GM19240 (cell line): ENCODE measurements around the gene UBAP2.

Experiments used
- DNase-seq: peaks from one replicate; pipeline ENCODE4 v3.0.0; 2011; ENCODE audit warnings: low spot score; ENCODE audit not compliant: insufficient read length

UBAP2 gene

DNA sequence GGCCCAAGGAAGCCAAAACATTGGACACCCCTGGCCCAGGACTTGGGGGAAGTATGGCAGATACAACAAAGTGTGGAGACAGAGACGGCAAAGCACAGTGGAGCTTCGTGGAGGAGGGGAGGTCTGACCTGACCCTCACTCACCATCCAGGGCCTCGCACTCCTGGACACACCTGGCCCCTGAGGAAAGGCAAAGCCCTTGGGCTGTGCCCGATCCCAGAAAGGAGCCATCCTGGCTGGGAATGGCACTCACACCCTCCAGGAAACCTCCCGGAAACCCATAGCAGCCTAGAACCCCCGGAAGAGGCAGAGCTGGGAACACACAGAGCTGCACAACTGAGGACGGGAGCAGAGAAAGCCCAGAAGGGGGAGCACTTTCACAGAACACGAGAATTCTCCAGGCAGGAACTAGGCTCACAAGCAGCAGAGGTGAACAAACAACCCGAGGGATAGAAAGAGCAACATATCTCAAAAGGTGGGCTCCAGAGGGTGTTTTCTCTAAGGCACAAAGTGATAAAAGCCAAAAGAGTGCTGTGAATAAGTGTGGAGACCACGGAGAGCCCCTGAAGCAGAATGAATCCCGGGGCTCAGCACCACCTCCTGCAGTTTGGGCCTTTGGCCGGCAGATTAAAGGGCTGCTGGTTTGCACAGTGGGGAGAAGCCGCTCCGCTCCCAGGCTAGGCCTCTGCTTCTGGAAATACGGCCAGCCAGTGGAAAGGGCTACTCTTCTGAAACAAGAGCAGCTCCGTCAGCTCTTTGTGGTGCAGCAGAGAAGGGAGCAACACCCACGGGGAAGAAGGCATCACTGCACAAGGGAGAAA lies 123.5 kb downstream of the UBAP2 start:
- DNase-seq, result no peak

DNA sequence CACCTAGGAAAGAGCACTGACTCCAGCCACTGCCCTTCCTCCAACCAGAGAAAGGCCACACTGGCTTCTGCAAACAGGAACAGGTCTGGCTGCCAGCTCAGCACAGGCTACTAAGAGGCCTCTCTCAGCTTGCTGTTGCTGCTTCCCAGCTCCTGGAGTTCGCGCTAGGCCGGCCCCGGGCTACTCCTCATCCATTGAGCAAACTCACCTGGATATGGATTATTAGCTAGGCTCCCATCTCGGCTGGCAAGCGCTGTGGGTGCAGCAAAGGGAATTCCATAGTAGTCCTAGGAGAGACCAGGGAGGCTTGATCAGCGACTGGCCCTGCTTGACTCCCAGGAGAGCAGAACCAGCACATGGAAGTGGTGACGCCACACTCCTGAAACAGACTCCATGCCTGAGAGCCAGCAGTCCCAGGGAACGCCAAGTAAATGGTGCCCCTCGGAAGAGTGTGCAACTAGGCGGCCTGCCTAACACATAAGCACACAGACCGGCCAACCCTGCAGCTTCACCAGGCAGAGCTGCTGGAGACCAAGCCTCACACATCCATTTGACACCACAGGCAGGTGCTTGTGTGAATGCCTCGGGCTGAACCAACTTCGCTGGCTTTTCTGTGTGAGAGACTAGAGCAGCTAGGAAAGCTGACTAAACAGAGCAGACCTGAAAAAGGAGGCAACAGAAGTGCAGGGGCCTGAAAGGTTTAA lies 124.5 kb downstream of the UBAP2 start:
- DNase-seq, result no peak

DNA sequence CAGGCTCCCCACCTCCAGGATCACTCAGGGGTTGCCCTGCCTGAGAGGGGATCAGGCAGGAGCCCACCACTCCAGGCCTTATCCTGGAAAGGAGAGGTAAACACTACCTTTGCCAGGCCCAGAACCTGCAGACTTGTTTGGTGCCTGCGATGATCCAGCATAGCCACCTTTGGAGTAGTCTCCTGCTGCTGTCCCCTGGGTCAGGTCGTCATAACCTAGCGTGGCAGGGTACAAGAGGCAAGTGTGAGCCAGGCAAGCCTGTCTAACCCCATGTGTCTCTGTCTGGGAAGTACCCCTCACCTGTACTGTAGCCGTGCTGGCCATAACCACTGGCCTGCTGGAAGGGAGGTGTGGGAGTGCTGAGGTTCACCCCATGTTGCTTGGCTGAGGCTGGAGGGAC lies 125.6 kb downstream of the UBAP2 start:
- no peak for DNase-seq

DNA sequence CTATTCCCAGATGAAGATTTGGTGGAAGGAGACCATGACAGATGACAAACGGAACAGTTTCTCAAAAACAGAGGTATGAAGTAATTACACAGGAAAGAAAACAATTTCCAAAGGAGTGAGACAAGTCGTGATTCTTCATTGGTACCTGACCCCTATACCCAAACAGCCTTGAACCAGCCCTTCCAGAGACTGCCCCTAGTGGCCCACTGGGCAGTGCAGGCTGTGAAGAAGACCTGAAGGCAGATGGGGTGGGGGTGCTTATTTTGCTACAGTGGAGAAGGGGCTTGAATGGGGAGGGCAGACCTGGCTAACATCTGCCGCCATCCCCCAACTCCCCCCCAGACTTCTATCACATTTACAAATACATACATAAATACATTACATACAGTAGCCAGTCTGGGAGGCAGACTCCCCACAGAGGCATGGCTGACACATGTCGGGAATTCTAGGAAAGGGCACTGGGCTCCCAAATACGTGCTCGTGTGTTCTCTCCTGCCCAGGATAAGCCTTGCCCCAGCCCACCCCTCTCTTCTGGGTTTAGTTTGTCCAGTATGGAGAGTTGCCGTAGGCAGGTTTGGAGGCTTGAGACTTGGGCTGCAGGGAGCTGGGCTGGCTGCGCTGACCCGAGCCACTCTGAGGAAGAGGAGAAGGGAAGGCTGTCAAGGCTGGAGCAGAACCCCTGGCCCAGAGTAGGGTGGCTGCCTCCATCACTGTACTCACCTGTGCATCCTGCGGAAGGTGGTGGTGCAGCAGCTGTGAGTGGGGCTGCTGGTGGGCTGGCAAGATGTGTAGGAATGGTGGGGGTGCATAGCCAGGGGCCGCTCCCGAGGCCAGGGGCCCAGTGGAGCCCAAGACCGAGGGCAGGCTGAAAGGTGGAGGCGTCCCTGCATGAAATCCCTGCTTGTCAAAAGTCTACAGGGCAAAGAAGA lies 126.5 kb downstream of the UBAP2 start:
- no peak for DNase-seq

DNA sequence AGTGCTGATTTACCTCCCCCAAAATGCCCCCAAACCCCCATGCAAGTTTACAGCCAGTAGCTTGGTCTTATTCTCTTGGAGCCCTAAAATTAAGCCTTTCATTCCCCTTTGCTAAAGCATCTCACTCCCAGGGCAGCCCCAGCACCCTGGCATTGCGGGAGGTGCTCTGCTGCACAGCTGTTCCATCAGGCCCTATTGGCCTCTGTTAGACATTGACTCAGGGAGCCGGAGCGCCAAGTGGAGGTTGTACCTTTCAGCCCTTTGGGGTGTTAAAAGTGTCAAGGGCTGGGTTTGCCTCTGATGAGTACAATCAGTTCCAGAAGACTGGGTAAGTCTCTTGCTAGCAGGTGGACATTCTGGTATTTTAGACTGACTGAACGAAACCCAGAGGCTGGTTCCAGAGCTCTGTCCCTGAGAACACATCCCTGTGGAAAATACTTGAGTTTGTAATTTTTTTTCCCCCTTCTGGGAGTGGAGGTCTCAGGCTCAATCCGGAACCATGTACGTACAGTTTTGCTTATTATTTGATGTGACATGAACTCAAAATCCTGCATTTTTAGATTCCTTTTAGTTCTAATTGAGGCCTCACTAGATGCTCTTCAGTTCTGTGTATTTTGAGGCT lies 129.3 kb downstream of the UBAP2 start:
- no peak for DNase-seq

DNA sequence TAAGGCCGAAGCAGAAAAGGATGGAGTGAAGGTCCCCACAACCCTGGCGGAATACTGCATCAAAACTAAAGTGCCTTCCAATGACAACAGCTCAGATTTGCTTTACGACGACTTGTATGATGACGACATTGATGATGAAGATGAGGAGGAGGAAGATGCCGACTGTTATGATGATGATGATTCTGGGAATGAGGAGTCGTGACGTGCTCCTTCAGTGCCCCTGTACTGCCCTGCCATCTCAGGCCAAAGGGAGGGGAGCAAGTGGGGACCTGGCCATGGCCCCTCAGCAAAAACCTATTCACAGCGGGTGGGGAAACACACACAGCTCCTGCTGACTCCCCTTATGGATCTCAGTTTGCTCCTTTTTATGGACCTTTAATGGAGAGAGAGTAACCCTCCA lies 131.7 kb downstream of the UBAP2 start:
- no peak for DNase-seq

DNA sequence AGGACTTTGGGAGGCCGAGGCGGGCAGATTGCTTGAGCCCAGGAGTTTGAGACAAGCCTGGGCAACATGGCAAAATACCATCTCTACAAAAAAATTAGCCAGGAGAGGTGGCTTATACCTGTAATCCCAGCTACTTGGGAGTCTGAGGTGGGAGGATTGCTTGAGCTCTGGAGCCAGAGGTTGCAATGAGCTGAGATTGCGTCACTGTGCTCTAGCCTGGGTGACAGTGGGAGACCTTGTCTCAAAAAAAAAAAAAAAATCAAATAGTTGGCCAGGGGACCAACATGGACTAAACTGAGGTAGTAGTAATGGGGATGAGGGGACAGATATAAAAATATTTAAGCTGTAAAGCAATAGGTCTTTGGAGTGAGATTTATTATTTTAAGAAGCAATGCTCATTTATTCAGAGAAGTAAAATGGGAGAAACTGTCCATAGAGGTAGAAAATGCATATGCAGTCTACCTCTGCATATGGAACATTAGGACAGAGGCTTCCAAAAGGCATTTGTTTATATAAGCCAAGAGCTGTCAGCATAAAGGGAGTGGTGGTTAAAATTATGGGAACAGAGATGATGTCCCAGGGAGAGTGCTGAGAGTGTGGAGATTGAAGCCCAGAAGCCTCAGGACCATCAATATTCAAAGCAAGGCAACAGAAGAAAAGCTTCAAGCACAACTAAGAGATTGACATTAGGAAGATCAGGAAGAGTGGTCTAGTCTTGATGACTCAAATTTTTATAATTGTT lies 133.6 kb downstream of the UBAP2 start:
- DNase-seq, result no peak

DNA sequence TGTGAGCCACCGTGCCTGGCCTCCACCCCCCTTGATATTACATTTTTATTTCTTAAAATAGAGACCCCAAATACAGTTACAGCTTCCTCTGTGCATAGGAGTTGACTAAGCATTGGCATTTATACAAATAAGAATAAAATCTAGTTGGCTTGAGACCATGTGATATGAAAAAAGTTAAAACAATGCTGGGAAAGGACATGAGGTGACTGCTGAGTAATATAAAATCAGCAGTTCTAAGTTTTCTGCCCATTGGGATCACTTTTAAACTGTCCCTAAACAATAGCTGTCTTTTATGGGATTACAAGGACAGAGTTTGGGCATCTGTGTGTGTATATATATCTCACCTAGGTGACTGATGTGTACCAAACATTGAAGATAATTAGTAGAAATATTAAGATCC lies 135.1 kb downstream of the UBAP2 start:
- no peak for DNase-seq

DNA sequence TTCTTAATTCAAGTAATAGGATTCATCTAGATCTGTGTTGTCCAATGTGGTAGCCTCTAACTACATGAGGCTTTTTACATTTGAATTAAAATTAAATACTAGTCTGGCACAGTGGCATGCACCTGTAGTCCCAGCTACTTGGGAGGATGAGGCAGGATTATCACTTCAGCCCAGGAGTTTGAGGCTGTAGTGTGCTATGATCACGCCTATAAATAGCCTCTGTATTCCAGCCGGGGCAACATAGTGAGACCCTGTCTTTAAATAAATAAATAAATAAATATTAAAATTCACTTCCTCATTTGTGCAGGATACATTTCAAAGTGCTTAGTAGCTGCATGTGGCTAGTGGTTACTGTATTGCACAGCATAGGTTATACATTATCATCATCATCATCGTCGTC lies 139.9 kb downstream of the UBAP2 start:
- no peak for DNase-seq

DNA sequence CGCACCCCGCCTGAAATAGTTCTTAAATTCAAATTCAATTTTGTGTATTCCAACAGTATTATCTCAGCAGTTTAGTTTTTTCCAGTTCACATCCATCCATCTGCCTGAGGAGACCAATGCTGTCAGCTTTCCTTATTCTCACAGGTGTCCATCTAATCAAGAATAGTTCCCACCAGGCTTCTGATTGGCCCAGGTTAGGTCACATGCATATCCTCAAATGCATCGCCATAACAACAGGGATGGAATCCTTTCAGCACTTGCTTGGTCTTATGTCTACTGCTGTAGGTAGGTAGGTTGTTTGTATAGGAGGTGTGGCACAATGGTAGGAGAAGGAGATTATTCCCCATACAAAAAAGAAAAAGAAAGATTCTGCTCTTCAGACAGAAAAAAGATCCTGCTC lies 140.6 kb downstream of the UBAP2 start:
- DNase-seq, result no peak

DNA sequence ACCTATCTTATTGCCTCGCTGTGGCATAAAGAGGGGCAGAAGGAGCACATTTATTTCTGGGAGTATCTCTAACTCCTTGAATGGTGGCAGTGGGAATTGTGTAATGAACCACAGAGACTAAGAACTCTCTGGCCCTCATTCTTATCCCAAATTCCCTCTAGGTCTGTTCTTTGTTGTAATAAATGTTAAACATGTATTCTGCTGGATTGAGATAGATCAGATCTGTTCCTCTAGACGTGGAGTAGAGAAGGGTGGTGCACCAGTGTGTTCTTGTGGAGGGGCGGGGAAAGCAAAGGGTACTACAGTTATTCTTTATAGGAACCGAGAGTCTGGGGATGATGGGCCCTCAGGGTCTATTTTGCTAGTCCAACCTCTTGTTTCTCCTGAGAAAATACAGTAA lies 141.3 kb downstream of the UBAP2 start:
- DNase-seq, result no peak

DNA sequence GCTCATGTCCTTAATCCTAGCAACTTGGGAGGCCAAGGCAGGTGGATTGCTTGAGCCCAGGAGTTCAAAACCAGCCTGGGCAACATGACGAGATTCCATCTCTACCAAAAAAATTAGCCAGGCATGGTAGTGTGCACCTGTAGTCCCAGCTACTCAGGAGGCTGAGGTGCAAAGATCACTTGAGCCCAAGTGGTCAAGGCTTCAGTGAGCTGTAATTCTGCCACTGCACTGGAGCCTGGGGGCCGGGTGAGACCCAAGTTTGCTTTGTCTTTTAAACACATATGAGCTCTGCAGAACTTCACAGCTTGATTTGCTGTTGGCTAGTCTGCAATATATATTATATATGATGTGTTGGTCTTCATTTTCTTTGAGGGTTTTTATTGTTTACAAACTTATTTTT lies 141.9 kb downstream of the UBAP2 start:
- no peak for DNase-seq

DNA sequence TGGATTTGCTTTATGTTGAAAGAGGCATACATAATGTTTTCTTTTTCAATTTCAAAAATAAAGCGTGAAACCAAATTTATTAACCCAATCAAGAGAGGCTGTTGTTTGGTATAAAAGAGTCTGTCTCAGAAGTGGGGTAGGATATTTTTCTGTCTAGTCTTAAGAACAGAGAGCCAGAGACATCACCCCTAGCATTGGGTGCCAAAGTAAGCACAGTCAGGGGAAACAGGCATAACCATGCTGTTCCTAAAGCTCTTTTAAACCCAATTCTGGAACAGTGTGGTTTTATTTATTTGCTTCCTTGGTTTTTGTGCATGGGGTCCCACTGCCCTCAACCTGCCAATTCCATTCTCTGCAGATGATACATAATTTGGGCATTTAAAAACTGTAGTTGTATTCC lies 143.6 kb downstream of the UBAP2 start:
- DNase-seq, result no peak

DNA sequence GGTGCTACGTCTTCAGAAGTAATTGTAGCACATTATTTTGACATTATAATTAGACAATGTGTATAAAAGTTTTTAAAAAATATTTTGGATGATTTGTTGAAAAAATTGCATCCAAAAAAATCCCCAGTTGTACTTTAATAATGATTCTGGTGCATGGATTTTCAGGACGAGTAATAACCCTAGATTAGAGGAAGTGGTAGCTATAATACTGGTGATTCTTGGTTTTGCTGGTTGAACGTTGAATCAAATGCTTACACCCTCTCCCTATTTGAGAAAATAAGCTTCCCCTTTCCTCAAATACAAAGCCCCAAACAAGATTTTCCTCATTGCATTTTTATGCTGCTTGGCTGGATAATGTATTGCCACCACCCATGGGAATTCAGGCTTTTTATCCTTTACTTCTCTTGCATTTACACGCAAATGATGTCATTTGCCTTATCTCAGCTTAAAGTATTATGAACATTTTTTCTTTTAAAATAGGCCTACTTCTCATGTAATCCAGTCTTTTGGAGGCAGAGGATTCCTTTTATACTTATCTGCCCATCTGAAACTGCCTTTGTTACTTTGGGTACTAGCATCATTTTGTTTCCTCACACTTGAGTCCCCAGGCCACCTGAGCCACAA lies 145.4 kb downstream of the UBAP2 start:
- DNase-seq, result no peak

DNA sequence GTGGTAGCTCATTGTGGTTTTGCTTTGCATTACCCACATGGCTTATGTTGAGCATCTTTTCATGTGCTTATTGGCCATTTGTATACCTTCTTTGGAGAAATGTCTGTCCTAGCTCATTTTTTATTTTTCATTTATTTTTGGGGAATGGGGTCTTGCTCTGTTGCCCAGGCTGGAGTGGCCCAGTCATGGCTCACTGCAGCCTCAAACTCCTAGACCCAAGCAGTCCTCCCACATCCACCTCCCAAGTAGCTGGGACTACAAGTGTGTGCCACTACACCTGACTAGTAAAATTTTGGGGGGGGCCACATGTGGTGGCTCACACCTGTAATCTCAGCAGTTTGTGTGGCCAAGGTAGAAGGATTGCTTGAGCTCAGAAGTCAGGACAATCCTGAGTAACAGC lies 154.4 kb downstream of the UBAP2 start:
- no peak for DNase-seq

DNA sequence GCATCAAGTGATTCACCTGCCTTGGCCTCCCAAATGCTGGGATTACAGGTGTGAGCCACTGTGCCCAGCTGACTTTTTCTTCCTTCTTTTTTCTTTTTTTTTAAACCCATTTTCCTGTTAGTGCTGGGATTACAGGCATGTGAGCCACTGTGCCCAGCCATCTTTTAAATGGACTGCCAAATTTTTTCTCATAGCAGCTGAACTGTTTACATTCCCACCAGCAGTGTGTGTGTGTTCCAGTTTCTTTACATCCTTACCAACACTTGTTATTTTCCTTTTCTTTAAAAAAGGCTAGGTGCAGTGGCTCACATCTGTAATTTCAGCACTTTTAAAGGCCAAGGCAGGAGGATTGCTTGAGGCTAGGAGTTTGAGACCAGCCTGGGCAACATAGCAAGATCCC lies 154.8 kb downstream of the UBAP2 start:
- no peak for DNase-seq

DNA sequence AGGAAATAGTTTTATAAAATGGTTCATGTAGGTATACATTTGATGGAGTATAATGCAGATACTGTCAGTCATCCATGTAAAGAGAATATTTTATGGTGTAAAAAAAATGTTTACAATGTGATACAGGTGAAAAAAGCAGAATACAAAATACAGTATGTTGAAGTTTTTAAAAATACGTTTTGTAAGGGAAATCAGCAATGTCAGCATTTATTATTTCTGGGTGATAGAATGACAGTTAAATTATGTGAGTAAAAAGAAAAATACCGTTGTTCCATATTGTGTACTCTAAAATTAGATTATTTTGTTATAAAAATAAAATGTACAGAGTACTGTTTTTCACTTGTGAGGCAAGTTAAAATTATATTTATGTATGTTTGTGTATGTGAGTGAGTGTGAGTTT lies 162.7 kb downstream of the UBAP2 start:
- no peak for DNase-seq

DNA sequence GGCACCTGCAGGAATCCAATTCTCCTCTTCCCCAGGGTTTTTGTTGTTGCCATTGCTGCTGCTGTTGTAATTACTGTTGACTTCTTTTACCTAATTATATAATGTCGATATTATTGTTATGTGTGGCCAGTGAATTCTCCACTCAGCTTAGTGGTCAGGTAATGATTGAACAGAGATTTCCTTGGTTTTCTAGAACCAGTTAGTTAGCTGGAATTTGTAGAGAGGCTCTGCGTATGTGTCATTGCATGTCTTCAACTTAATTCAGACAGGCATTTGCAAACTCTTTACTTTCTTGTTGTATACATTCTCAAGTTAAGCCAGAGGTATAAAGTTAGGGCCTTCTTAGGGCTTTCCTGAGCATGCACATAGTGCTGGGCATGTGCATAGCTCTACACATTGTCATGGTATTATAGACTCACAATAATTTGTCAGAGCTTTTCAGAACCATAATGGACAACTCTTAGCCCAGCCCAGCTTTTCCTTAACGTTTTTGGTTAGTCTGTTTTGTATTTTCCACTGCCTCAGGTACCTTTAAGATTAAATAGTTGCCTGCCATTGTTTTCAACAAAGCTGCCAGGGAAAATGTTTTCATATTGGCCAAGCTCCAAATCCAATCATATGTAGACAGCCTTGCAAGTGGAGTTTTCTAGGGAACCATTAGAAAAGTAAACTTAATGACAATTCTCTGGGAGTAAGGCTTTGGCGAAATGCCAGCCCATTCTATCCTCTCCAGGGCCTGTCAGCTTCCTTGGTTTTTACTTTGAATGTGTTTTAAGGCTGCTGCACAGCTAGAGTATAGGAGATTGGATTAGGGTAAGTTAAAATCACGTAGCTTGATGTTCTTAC lies 163.6 kb downstream of the UBAP2 start:
- DNase-seq, result no peak

DNA sequence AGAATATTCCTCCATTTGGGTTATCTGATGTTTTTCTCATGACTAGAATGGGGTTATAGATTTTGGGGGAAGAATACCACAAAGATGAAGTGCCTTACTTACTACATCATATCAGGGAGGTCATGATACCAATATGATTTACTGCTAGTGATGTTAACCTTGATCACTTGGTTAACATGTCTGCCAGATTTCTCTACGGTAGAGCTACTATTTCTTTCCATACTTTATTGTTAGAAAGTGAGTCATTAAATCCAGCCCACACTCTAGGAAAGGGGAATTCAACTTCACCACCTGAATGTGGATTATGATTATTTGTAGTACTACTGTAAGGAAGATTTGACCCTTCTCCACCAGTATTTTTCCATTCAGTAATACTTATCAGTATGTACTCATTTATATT lies 167.1 kb downstream of the UBAP2 start:
- DNase-seq, result no peak
